HepG2 (cell line): ENCODE data around the gene ATP2A2. TPM values are rescaled to one million over a fixed set of nuclear protein-coding genes. Genes with fewer than 3 reads are reported as not detected.
A peak's percentile ranks its signal among the peaks of the same experiment; 100 is the strongest.

Experiments
- ATAC-seq: fragments of 200-7000 bp; cut with Tn5 transposase; 3 replicates; pipeline ENCODE4 v1.9.1; 2020; ENCODE audit warnings: mild to moderate bottlenecking, moderate library complexity
- BruUV-seq: library from RNA; stranded (reverse); fragments of 400-500 nt; replicated peaks from 2 replicates; lab custom pipeline; 2021; lab: Mats Ljungman, UMichigan
- CTCF ChIA-PET: fragments of 300-600 bp; formaldehyde crosslinking; extraction: SDS; loops from one replicate; lab custom pipeline; 2021; ENCODE audit warnings: low total read pairs, inconsistent platforms, low intra/inter-chr PET ratio; lab: Yijun Ruan, JAX
- POLR2A ChIA-PET: fragments of 350-600 bp; sonication (Branson Sonifier 250); formaldehyde crosslinking; loops from one replicate; lab custom pipeline; 2020; ENCODE audit warnings: antibody characterized with exemption, inconsistent platforms; lab: Yijun Ruan, JAX
- DNase-seq: peaks from one replicate; pipeline ENCODE4 v3.0.0-alpha.2; 2015; ENCODE audit warnings: low spot score
- FAIRE-seq: peaks from 3 replicates; lab custom pipeline; 2011; peaks lifted over from hg19 to GRCh38; lab: Jason Lieb, UNC
- H2AFZ ChIP-seq: one replicate; pipeline ENCODE4 v1.6.1; 2011; ENCODE audit warnings: low read length, inconsistent platforms
- H3K27ac ChIP-seq: fragments of 300-600 bp; 3 replicates; pipeline ENCODE4 v1.8.0; 2011; ENCODE audit warnings: mixed run types, mild to moderate bottlenecking, mixed read lengths, low read length, inconsistent platforms; ENCODE audit not compliant: insufficient read depth; ENCODE audit errors: extremely low read length
- H3K27me3 ChIP-seq, 2 experiments: fragments of 200-600 bp in 1 of 2; 2 replicates in 1 of 2; 3 replicates in 1 of 2; pipeline versions ENCODE4 v1.6.0 to v1.8.0; 2011; ENCODE audit warnings: low read length in 2 of 2, mild to moderate bottlenecking in 2 of 2, moderate library complexity in 2 of 2, inconsistent platforms in 1 of 2; ENCODE audit not compliant: insufficient read depth in 2 of 2, control insufficient read depth in 1 of 2
- H3K36me3 ChIP-seq, 2 experiments: fragments of 200-600 bp in 1 of 2; replicated peaks in 1 of 2; 2 replicates in 1 of 2; 3 replicates in 1 of 2; pipeline versions ENCODE4 v1.5.1 to v1.8.0; 2011; ENCODE audit warnings: low read length in 2 of 2, inconsistent platforms in 1 of 2; ENCODE audit not compliant: insufficient read depth in 2 of 2, control insufficient read depth in 1 of 2
- H3K4me1 ChIP-seq: 2 replicates; pipeline ENCODE4 v1.5.1; 2012; ENCODE audit warnings: low read length, inconsistent platforms; ENCODE audit not compliant: insufficient read depth
- H3K4me2 ChIP-seq: 2 replicates; pipeline ENCODE4 v1.6.0; 2011; ENCODE audit warnings: low read depth, low read length, inconsistent platforms
- H3K4me3 ChIP-seq, 3 experiments: fragments of 200-600 bp in 1 of 3; sonication (generic), shearing (Covaris generic) in 1 of 3; replicated peaks in 1 of 3; 2 replicates each; pipeline ENCODE4 v1.5.1; 2011 to 2016; ENCODE audit warnings: low read length in 3 of 3, inconsistent platforms in 2 of 3, low read depth in 2 of 3, mild to moderate bottlenecking in 2 of 3, control low read depth in 1 of 3, mixed read lengths in 1 of 3; ENCODE audit not compliant: insufficient read depth in 1 of 3
- H3K79me2 ChIP-seq: one replicate; pipeline ENCODE4 v1.6.1; 2011; ENCODE audit warnings: low read length, inconsistent platforms; ENCODE audit not compliant: insufficient read depth
- H3K9ac ChIP-seq: 2 replicates; pipeline ENCODE4 v1.6.0; 2011; ENCODE audit warnings: mild to moderate bottlenecking, low read depth, low read length, inconsistent platforms; ENCODE audit not compliant: insufficient read depth
- H3K9me3 ChIP-seq: 2 replicates; pipeline ENCODE4 v1.5.1; 2012; ENCODE audit warnings: mild to moderate bottlenecking, low read length
- H4K20me1 ChIP-seq: 2 replicates; pipeline ENCODE4 v1.6.0; 2011; ENCODE audit warnings: inconsistent platforms, mild to moderate bottlenecking, low read length, moderate library complexity; ENCODE audit not compliant: insufficient read depth
- CEBPB ChIP-seq: IDR thresholded peaks from 2 replicates; pipeline ENCODE4 v1.6.1; 2011; ENCODE audit warnings: low read depth, low read length, improper control_type of control experiment, borderline replicate concordance
- DNMT3B ChIP-seq: conservative IDR thresholded peaks from 2 replicates; pipeline ENCODE4 v1.6.1; 2016; ENCODE audit warnings: missing biosample characterization, control low read depth
- HOXA9 ChIP-seq: sonication (generic); formaldehyde crosslinking; IDR thresholded peaks from 2 replicates; pipeline ENCODE4 v1.8.1; 2022; ENCODE audit warnings: missing genetic modification reagents, mild to moderate bottlenecking, moderate library complexity, borderline replicate concordance
- STAG1 ChIP-seq: sonication (generic); formaldehyde crosslinking; IDR thresholded peaks from 2 replicates; pipeline ENCODE4 v1.4.0; 2020; ENCODE audit warnings: missing genetic modification reagents
- TCF12 ChIP-seq, 2 experiments: fragments of 450-650 bp in 1 of 2; sonication (generic) in 1 of 2; formaldehyde crosslinking in 1 of 2; IDR thresholded peaks; 2 replicates each; pipeline versions ENCODE4 v1.6.1 to v1.8.0; 2017 to 2022; ENCODE audit warnings: antibody characterized with exemption in 1 of 2, mild to moderate bottlenecking in 1 of 2, missing genetic modification reagents in 1 of 2, moderate library complexity in 1 of 2
- ZNF510 ChIP-seq: sonication (generic); formaldehyde crosslinking; IDR thresholded peaks from 2 replicates; pipeline ENCODE4 v1.4.0; 2020; ENCODE audit warnings: low read depth, mild to moderate bottlenecking, missing genetic modification reagents
- WGBS: methylation state at CpG from one replicate; pipeline ENCODE4 v1.1.6; 2017; ENCODE audit warnings: low lambda C conversion rate; 5-methylcytosine and 5-hydroxymethylcytosine counted together
- in situ Hi-C: cut with HindIII; loops from 2 replicates; pipeline ENCODE4 v1.10.0; 2017; ENCODE audit warnings: low pct_unique_long_range_greater_than_20kb; ENCODE audit not compliant: extremely low pct_ligation_motif_present
- intact Hi-C: fragments of 100-400 bp; cut with micrococcal nuclease; formaldehyde crosslinking; loops from one replicate; pipeline ENCODE4 v1.10.0; 2022; ENCODE audit not compliant: unreplicated experiment
- polyA plus RNA-seq, 8 experiments: library from polyadenylated mRNA; depleted of rRNA in 3 of 8; stranded (reverse) in 7 of 8; unstranded in 1 of 8; fragments of >200 nt; fragmentation: Illumina TruSeq in 4 of 8; extraction: Trizol in 4 of 8; gene quantifications; 2 replicates each; pipeline versions ENCODE4 v1.2.1 to v1.2.3, GENCODE V29; 2011 to 2016; ENCODE audit warnings: low read depth in 4 of 8, missing spikeins in 1 of 8, mixed read lengths in 1 of 8; ENCODE audit not compliant: insufficient read depth in 1 of 8
- total RNA-seq, 5 experiments: library from RNA; depleted of rRNA; stranded (reverse); fragments of >200 nt; fragmentation: Illumina TruSeq; extraction: Trizol; gene quantifications; 2 replicates each; pipeline ENCODE4 v1.2.3, GENCODE V29; 2016; ENCODE audit warnings: low read depth in 1 of 5
- TF ChIP-seq, protein P1 (sequence below): sonication (generic); formaldehyde crosslinking; IDR thresholded peaks from 2 replicates; pipeline ENCODE4 v1.5.0; 2020; ENCODE audit warnings: mild to moderate bottlenecking, missing genetic modification reagents, moderate library complexity

The ATP2A2 gene
- total and polyA plus RNA-seq, 2 of the 13 experiments (the other 11 are each of a cell fraction or from before 2014, with no cell fraction given) = 35.4 to 85.5 TPM

- Histone ChIP-seq H3K4me1 (peaks cover 58% of the 10 kb centered on the region), H3K4me2 (no peak overlapping the region), H3K36me3 (peaks cover 6 to 39% of the 10 kb centered on the region in 2 experiments; a peak in 3 of 5 replicates), H3K4me3 (no peak overlapping the region), H2AFZ (no peak overlapping the region), H3K27ac (no peak overlapping the region), H3K9me3 (no peaks in the 10 kb centered on the region), H3K79me2 (peaks cover 78% of the 10 kb centered on the region), H4K20me1 (peaks cover 17% of the 10 kb centered on the region), H3K9ac (no peak overlapping the region), H3K27me3 (no peaks in the 10 kb centered on the region)
- in situ Hi-C loops (no loop called here), intact Hi-C loops (no loop called here)
- no peak for TF ChIP-seq TCF12 (IDR thresholded peaks at IDR 0.05)
- no peak for TF ChIP-seq TCF12 (CRISPR knock-in tag; IDR thresholded peaks at IDR 0.05)
- ATAC-seq (no peak), FAIRE-seq (no peak), DNase-seq (no peak)
- WGBS = 73% methylated on average over 2 of the region's 2 CpGs
- POLR2A ChIA-PET = no interaction called here
- CTCF ChIA-PET = no interaction called here
- BruUV-seq = no TSS peak
Observed at GRCh38 chr12:110317911-110318310, 36.9 kb downstream of the ATP2A2 start.

DNA sequence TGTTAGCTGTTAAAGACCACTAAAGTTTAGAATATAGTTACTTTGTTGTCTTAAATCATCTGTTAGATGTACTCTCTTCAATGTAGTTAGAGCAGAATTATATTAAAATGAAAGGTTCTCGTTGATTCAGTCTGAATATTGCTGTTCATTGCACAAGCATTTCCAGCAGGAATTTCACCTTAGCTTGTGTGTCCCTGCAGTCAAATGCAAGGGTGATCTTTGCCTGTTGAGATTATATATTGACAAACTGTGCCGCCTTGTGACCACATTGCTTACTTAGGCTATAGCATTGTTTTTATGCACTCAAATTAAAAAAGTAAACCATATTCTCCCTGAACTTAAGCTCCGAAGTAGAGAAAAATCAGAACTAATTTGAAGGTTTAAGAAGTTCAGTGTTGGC, 39.5 kb downstream of the ATP2A2 start:
- Histone ChIP-seq H3K9ac (no peak overlapping the region), H3K36me3 (peaks cover 15 to 59% of the 10 kb centered on the region in 2 experiments; a peak in 4 of 5 replicates), H3K27me3 (no peaks in the 10 kb centered on the region), H3K4me1 (peaks cover 35% of the 10 kb centered on the region), H3K4me3 (no peak overlapping the region), H2AFZ (no peak overlapping the region), H3K4me2 (no peak overlapping the region), H4K20me1 (peaks cover 17% of the 10 kb centered on the region), H3K27ac (peak overlapping the region; percentile 44), H3K9me3 (no peaks in the 10 kb centered on the region), H3K79me2 (peaks cover 59% of the 10 kb centered on the region)
- ATAC-seq = peak; percentile 83
- intact Hi-C loops (no loop called here), in situ Hi-C loops (no loop called here)
- TF ChIP-seq STAG1 (CRISPR knock-in tag) = peak; percentile 30; the same call in 1 of the 2 replicates
- TF ChIP-seq ZNF510 (CRISPR knock-in tag) = no peak
- TF ChIP-seq HOXA9 = no peak
- TF ChIP-seq, protein P1, sequence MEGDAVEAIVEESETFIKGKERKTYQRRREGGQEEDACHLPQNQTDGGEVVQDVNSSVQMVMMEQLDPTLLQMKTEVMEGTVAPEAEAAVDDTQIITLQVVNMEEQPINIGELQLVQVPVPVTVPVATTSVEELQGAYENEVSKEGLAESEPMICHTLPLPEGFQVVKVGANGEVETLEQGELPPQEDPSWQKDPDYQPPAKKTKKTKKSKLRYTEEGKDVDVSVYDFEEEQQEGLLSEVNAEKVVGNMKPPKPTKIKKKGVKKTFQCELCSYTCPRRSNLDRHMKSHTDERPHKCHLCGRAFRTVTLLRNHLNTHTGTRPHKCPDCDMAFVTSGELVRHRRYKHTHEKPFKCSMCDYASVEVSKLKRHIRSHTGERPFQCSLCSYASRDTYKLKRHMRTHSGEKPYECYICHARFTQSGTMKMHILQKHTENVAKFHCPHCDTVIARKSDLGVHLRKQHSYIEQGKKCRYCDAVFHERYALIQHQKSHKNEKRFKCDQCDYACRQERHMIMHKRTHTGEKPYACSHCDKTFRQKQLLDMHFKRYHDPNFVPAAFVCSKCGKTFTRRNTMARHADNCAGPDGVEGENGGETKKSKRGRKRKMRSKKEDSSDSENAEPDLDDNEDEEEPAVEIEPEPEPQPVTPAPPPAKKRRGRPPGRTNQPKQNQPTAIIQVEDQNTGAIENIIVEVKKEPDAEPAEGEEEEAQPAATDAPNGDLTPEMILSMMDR (CRISPR knock-in tag) = peak; percentile 44; the same call in 1 of the 2 replicates
- TF ChIP-seq CEBPB = peak; percentile 52; the same call in 1 of the 2 replicates
- TF ChIP-seq DNMT3B = no peak
- no peak for FAIRE-seq
- 57% methylated on average over 3 of the region's 3 CpGs for WGBS
- DNase-seq = peak; percentile 31
- ChIA-PET CTCF (no interaction called here), POLR2A (no interaction called here)
- BruUV-seq = no TSS peak
